SK-N-SH (cell line): ENCODE data around the gene ZGRF1. TPM values are rescaled to one million over a fixed set of nuclear protein-coding genes. Genes with fewer than 3 reads are reported as not detected.

Experiments
- CTCF ChIA-PET: fragments of 300-600, 350-600 bp; formaldehyde crosslinking; extraction: SDS; loops from one replicate; lab custom pipeline; 2021; lab: Yijun Ruan, JAX
- POLR2A ChIA-PET: fragments of 350-600 bp; sonication (Branson Sonifier 250); formaldehyde crosslinking; extraction: SDS; loops from one replicate; lab custom pipeline; 2020; ENCODE audit warnings: antibody characterized with exemption, inconsistent platforms; lab: Yijun Ruan, JAX
- DNase-seq: peaks from one replicate; pipeline ENCODE4 v3.0.0; 2012
- H2AFZ ChIP-seq: fragments of 200-600 bp; sonication (generic); 2 replicates; pipeline ENCODE4 v1.8.1; 2016; ENCODE audit warnings: antibody characterized with exemption, mild to moderate bottlenecking, low read depth
- H3F3A ChIP-seq: fragments of 200-600 bp; sonication (generic); replicated peaks from 2 replicates; pipeline ENCODE3; 2016; ENCODE audit warnings: antibody characterized with exemption, mild to moderate bottlenecking; ENCODE audit not compliant: insufficient read depth
- H3K27ac ChIP-seq, 2 experiments: fragments of 200-500 bp in 1 of 2; fragments of 200-600 bp in 1 of 2; sonication (Bioruptor generic) in 1 of 2; sonication (generic), shearing (Covaris generic) in 1 of 2; 2 replicates each; pipeline versions ENCODE4 v1.5.1 to v1.6.1; 2014 to 2016; ENCODE audit warnings: low read depth in 2 of 2, inconsistent platforms in 1 of 2, low read length in 1 of 2, mild to moderate bottlenecking in 1 of 2, mixed read lengths in 1 of 2
- H3K27me3 ChIP-seq: fragments of 200-600 bp; sonication (generic), shearing (Covaris generic); 2 replicates; pipeline ENCODE4 v1.6.1; 2016; ENCODE audit warnings: mixed run types; ENCODE audit not compliant: insufficient read depth
- H3K36me3 ChIP-seq, 2 experiments: fragments of 200-500 bp in 1 of 2; fragments of 200-600 bp in 1 of 2; sonication (Bioruptor generic) in 1 of 2; sonication (generic) in 1 of 2; replicated peaks in 1 of 2; 2 replicates each; pipeline versions ENCODE3 to v1.5.1; 2014 to 2016; ENCODE audit warnings: low read length in 1 of 2, mild to moderate bottlenecking in 1 of 2; ENCODE audit not compliant: insufficient read depth in 2 of 2, control insufficient read depth in 1 of 2
- H3K4me1 ChIP-seq, 2 experiments: fragments of 200-500 bp in 1 of 2; fragments of 200-600 bp in 1 of 2; sonication (Bioruptor generic) in 1 of 2; sonication (generic), shearing (Covaris generic) in 1 of 2; 2 replicates each; pipeline versions ENCODE4 v1.5.1 to v1.6.1; 2014 to 2016; ENCODE audit warnings: low read depth in 1 of 2, low read length in 1 of 2, mixed run types in 1 of 2; ENCODE audit not compliant: insufficient read depth in 2 of 2, control insufficient read depth in 1 of 2
- H3K4me2 ChIP-seq: fragments of 200-600 bp; sonication (generic), shearing (Covaris generic); 2 replicates; pipeline ENCODE4 v1.6.1; 2017; ENCODE audit warnings: mixed run types
- H3K4me3 ChIP-seq, 2 experiments: fragments of 200-500 bp in 1 of 2; fragments of 200-600 bp in 1 of 2; sonication (Bioruptor generic) in 1 of 2; sonication (generic), shearing (Covaris generic) in 1 of 2; 2 replicates each; pipeline versions ENCODE4 v1.5.1 to v1.8.1; 2014 to 2016; ENCODE audit warnings: low read depth in 2 of 2, inconsistent platforms in 1 of 2, low read length in 1 of 2, mild to moderate bottlenecking in 1 of 2, mixed read lengths in 1 of 2, moderate library complexity in 1 of 2
- H3K79me2 ChIP-seq: fragments of 200-600 bp; sonication (generic); 2 replicates; pipeline ENCODE4 v1.8.1; 2017; ENCODE audit warnings: mild to moderate bottlenecking; ENCODE audit not compliant: insufficient read depth
- H3K9ac ChIP-seq: fragments of 200-600 bp; sonication (generic); 2 replicates; pipeline ENCODE4 v1.6.1; 2017; ENCODE audit warnings: mixed run types
- H3K9me2 ChIP-seq: fragments of 200-600 bp; sonication (generic); 2 replicates; pipeline ENCODE4 v1.6.1; 2017; ENCODE audit warnings: mixed run types
- H3K9me3 ChIP-seq: fragments of 200-600 bp; sonication (generic); 2 replicates; pipeline ENCODE4 v1.6.1; 2017; ENCODE audit warnings: mixed run types, mild to moderate bottlenecking, moderate library complexity
- H4K20me1 ChIP-seq: fragments of 200-600 bp; sonication (generic); 2 replicates; pipeline ENCODE4 v1.6.1; 2017; ENCODE audit warnings: mild to moderate bottlenecking, mixed run types; ENCODE audit not compliant: insufficient read depth
- EP300 ChIP-seq, 2 experiments: IDR thresholded peaks; 2 replicates each; pipeline versions ENCODE4 v1.4.0 to v1.6.1; 2012; ENCODE audit warnings: borderline replicate concordance in 1 of 2, low read depth in 1 of 2, low read length in 1 of 2
- FOSL2 ChIP-seq: IDR thresholded peaks from 2 replicates; pipeline ENCODE4 v1.4.0; 2012; ENCODE audit warnings: low read depth, mild to moderate bottlenecking, moderate library complexity, borderline replicate concordance
- FOXM1 ChIP-seq: IDR thresholded peaks from 2 replicates; pipeline ENCODE4 v1.4.0; 2012; ENCODE audit warnings: low read depth, mild to moderate bottlenecking
- GATA2 ChIP-seq: sonication (generic); formaldehyde crosslinking; IDR thresholded peaks from 2 replicates; pipeline ENCODE4 v1.5.0; 2020; ENCODE audit warnings: mild to moderate bottlenecking, missing genetic modification reagents
- MEF2A ChIP-seq: IDR thresholded peaks from 2 replicates; pipeline ENCODE4 v1.4.0; 2012; ENCODE audit warnings: low read depth, borderline replicate concordance
- MXI1 ChIP-seq: IDR thresholded peaks from 2 replicates; pipeline ENCODE4 v1.6.1; 2012; ENCODE audit warnings: mild to moderate bottlenecking, low read depth, low read length, improper control_type of control experiment
- NRF1 ChIP-seq: IDR thresholded peaks from 2 replicates; pipeline ENCODE4 v1.6.1; 2012; ENCODE audit warnings: low read depth, mild to moderate bottlenecking, low read length
- POLR2AphosphoS5 ChIP-seq: IDR thresholded peaks from 2 replicates; pipeline ENCODE4 v1.6.1; 2012; ENCODE audit warnings: low read depth, low read length
- RAD21 ChIP-seq: IDR thresholded peaks from 2 replicates; pipeline ENCODE4 v1.6.1; 2012; ENCODE audit warnings: mild to moderate bottlenecking, low read length
- RFX5 ChIP-seq: IDR thresholded peaks from 2 replicates; pipeline ENCODE4 v1.6.1; 2012; ENCODE audit warnings: mild to moderate bottlenecking, improper control_type of control experiment, low read length
- RXRA ChIP-seq: IDR thresholded peaks from 2 replicates; pipeline ENCODE4 v1.4.0; 2012; ENCODE audit warnings: low read depth, mild to moderate bottlenecking, borderline replicate concordance
- SMC3 ChIP-seq: IDR thresholded peaks from 2 replicates; pipeline ENCODE4 v1.6.1; 2012; ENCODE audit warnings: low read depth, low read length, improper control_type of control experiment
- TEAD4 ChIP-seq: IDR thresholded peaks from 2 replicates; pipeline ENCODE4 v1.4.0; 2012; ENCODE audit warnings: mild to moderate bottlenecking, borderline replicate concordance; ENCODE audit not compliant: insufficient read depth
- YY1 ChIP-seq: IDR thresholded peaks from 2 replicates; pipeline ENCODE4 v1.4.0; 2012; ENCODE audit warnings: low read depth, mild to moderate bottlenecking
- WGBS: methylation state at CpG from one replicate; pipeline ENCODE4 v1.1.6; 2017; ENCODE audit warnings: low lambda C conversion rate; 5-methylcytosine and 5-hydroxymethylcytosine counted together
- polyA plus RNA-seq, 3 experiments: library from polyadenylated mRNA; depleted of rRNA; stranded (reverse); fragments of >200 nt; gene quantifications; 2 replicates each; pipeline ENCODE4 v1.2.3, GENCODE V29; 2012
- TF ChIP-seq, protein P1 (sequence below): IDR thresholded peaks from 2 replicates; pipeline ENCODE4; 2012
- TF ChIP-seq, protein P2 (sequence below): fragments of 150-350 bp; IDR thresholded peaks from 2 replicates; pipeline ENCODE4 v1.6.1; 2017; ENCODE audit warnings: antibody characterized with exemption, low read length, low read depth, borderline replicate concordance
- TF ChIP-seq, protein P3 (sequence below): fragments of 150-350 bp; IDR thresholded peaks from 2 replicates; pipeline ENCODE4 v1.6.1; 2016; ENCODE audit warnings: mild to moderate bottlenecking, low read depth, low read length
- TF ChIP-seq, protein P4 (sequence below): fragments of 200-600 bp; sonication (generic); IDR thresholded peaks from 2 replicates; pipeline ENCODE4 v1.6.1; 2017; ENCODE audit warnings: antibody characterized with exemption, mild to moderate bottlenecking, moderate library complexity

Gene ZGRF1
- polyA plus RNA-seq, 1 of the 3 experiments (the other 2 are of a cell fraction): 2.4 TPM

DNA sequence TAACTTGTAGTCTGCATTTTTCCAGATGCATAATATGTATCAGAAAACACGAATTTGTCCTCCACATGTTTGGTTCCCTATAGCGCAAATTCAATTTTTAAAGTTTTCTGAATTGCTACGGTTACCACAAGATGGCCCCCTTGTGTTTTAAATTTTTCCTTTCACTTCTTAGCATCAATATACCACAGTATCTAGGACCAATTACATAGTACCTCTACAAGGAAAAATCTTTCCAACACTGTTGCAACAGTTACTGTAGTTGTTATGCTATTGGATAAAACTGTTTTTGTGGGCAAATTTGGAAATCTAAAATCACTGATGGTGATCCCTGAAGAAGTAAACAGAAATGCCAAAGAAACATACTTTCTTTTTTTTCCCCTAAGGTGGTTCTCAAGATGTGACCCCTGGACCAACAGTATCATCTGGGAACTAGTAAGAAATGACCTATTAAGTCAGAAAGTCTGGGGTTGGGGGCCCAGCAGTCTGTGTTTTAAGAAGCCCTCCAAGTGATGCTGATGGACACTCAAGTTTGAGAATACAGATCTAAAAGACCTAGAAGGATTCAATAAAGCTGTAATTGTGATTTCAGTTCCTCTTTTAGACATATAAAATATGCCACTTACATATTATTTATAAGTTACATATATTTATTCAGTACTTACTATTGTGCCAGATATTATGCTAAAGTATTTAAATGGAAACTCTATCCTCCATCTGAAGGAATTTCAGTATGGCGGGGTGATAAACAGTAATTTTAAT lies 3.1 kb downstream of the ZGRF1 start:
- H3K79me2 ChIP-seq: peaks cover 50% of the 10 kb centered on the region
- H3K4me2 ChIP-seq: peak overlapping the region; percentile 65; the same call in 1 of the 2 replicates
- no peak overlapping the region for H3K9ac ChIP-seq
- H3K4me3 ChIP-seq: peak overlapping the region in 1 of 2 experiments; percentile 34; a peak in 1 of 4 replicates
- POLR2A ChIA-PET: no interaction called here
- DNase-seq: peak; percentile 40
- no peaks in the 10 kb centered on the region for H3K27me3 ChIP-seq
- H3K9me2 ChIP-seq: no peaks in the 10 kb centered on the region
- peaks cover 10 to 12% of the 10 kb centered on the region in 2 experiments; a peak in 3 of 4 replicates for H3K4me1 ChIP-seq
- H3K36me3 ChIP-seq: peaks cover 3% of the 10 kb centered on the region in 2 experiments
- no peaks in the 10 kb centered on the region for H4K20me1 ChIP-seq
- H3F3A ChIP-seq: peaks cover 14% of the 10 kb centered on the region
- TF ChIP-seq GATA2 (CRISPR knock-in tag) (no peak), FOXM1 (no peak), YY1 (no peak), MXI1 (no peak), RXRA (no peak), SMC3 (peak; percentile 50), RFX5 (no peak), TEAD4 (no peak), MEF2A (no peak), RAD21 (peak; percentile 76), POLR2AphosphoS5 (no peak), FOSL2 (no peak), NRF1 (no peak), EP300 (IDR thresholded peaks at IDR 0.05; ENCODE audit: borderline replicate concordance in 1 of 2, low read depth in 1 of 2, low read length in 1 of 2) (no peak)
- TF ChIP-seq, protein P1, sequence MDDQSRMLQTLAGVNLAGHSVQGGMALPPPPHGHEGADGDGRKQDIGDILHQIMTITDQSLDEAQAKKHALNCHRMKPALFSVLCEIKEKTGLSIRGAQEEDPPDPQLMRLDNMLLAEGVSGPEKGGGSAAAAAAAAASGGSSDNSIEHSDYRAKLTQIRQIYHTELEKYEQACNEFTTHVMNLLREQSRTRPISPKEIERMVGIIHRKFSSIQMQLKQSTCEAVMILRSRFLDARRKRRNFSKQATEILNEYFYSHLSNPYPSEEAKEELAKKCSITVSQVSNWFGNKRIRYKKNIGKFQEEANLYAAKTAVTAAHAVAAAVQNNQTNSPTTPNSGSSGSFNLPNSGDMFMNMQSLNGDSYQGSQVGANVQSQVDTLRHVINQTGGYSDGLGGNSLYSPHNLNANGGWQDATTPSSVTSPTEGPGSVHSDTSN: no peak
- TF ChIP-seq, protein P2, sequence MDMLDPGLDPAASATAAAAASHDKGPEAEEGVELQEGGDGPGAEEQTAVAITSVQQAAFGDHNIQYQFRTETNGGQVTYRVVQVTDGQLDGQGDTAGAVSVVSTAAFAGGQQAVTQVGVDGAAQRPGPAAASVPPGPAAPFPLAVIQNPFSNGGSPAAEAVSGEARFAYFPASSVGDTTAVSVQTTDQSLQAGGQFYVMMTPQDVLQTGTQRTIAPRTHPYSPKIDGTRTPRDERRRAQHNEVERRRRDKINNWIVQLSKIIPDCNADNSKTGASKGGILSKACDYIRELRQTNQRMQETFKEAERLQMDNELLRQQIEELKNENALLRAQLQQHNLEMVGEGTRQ: no peak
- TF ChIP-seq, protein P3, sequence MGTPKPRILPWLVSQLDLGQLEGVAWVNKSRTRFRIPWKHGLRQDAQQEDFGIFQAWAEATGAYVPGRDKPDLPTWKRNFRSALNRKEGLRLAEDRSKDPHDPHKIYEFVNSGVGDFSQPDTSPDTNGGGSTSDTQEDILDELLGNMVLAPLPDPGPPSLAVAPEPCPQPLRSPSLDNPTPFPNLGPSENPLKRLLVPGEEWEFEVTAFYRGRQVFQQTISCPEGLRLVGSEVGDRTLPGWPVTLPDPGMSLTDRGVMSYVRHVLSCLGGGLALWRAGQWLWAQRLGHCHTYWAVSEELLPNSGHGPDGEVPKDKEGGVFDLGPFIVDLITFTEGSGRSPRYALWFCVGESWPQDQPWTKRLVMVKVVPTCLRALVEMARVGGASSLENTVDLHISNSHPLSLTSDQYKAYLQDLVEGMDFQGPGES: no peak
- TF ChIP-seq, protein P4, sequence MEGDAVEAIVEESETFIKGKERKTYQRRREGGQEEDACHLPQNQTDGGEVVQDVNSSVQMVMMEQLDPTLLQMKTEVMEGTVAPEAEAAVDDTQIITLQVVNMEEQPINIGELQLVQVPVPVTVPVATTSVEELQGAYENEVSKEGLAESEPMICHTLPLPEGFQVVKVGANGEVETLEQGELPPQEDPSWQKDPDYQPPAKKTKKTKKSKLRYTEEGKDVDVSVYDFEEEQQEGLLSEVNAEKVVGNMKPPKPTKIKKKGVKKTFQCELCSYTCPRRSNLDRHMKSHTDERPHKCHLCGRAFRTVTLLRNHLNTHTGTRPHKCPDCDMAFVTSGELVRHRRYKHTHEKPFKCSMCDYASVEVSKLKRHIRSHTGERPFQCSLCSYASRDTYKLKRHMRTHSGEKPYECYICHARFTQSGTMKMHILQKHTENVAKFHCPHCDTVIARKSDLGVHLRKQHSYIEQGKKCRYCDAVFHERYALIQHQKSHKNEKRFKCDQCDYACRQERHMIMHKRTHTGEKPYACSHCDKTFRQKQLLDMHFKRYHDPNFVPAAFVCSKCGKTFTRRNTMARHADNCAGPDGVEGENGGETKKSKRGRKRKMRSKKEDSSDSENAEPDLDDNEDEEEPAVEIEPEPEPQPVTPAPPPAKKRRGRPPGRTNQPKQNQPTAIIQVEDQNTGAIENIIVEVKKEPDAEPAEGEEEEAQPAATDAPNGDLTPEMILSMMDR: peak; percentile 72
- TF ChIP-seq, all 33 proteins: peak for 3
- no peak overlapping the region for H3K27ac ChIP-seq
- CTCF ChIA-PET: interaction anchor here (0.6 to 9.5 kb wide), 4 partner anchors 125 to 401 kb away, joined by 3 to 105 read pairs (median 4); no protein-coding TSS in a partner anchor
- H3K9me3 ChIP-seq: no peaks in the 10 kb centered on the region
- 34% methylated on average over 4 of the region's 4 CpGs for WGBS
- H2AFZ ChIP-seq: peak overlapping the region; percentile 81
